GM21423 (cell line): ENCODE results near the gene EPAS1.

Experiments used
- ATAC-seq: cut with Tn5 transposase; IDR thresholded peaks from one replicate; pipeline ENCODE4 v1.9.1; 2021; ENCODE audit warnings: mild to moderate bottlenecking, moderate library complexity; ENCODE audit not compliant: unreplicated experiment

The EPAS1 gene

DNA sequence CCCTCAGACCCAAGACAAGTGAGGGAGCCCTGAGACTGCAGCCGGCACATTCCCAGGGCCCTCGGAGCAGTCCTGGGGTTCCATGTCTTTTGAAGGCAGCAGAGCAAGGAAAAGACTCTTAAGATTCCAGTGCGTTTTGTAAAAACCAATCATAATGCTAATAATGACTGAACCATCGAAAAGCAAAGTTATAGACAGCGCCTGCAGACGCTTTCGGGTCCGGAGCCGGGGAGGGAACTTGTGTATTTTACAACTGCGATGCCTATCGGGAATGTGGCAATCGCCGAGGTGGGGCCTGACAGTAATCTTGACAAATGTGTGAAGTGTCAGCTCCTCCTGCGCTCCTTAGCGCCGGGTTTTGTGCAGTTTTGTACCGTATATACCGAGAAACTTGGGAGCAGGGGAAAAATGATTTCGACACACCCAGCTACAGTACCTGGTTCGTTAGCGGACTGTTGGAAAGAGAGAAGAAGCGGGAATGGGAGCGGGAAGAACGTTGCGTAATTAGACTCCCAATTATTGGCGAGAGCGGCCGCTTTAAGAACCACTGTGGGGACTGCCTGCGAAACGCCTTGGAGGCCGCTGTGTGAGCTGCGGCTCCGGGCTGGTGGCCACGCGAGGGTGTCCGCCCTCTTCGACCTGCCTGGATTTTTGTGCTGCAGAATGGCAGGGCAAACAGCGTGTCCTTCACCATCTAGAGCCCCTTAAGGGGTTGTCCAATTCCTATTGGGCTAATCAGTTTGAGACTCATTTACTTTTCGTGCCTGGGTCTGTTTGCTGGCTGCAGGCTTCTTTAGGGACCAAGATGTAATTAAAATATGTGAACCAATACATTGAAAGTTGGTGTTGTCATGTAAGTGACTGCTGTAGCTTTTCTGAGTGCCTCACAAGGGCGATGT lies 2.4 kb downstream of the EPAS1 start:
- ATAC-seq: no peak

DNA sequence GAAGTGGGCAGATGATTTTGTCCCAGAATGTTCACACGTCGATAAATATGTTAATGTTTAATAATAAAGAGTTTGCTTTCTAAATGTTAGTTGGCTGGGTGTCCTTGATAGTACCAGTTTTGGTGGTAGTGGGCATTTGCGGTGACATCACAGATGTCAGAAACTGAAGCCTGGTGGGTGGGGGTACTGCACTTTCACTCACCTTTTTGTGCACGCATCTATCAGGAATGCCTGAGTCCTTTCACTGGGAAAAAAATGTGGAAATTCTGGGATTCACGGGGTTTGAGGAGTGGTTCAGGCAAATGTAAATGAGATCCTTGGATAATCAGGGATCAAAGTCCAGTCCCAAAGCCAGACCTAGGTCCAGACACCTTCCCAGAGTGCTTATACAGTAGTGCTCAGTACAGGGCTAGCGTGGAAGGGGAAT lies 3.2 kb downstream of the EPAS1 start:
- no peak for ATAC-seq

DNA sequence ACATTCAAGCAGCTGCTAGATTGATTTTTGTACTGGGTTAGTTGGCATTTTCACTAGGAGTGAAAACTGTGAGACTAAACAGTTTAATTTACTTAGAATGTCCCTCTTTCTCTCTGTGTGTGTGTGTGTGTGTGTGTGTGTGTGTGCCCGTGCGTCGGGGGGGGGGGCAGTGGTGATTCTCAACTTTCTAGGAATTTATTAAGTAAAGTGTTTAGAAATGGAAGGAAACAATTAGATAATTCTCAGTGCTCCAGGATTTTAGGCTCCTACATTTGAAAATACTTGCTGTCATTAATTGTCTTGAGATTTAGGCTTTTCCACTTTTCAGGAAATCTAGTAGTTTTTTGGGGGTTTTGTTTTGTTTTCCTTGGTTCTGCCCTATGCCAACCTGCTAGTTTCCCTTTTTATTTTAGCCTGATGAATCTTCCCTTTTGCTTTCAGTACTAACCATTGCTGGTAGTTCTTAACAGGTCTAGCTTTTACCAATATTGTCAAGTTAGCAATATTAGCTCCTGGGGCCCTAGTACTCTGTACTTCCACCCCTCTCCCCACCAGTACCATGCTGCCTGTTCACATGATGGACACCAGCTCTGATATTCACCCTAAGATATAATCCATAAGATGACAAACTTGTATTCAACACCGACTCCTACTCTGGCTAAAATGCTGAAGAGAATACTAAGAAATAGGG lies 4.9 kb downstream of the EPAS1 start:
- no peak for ATAC-seq

DNA sequence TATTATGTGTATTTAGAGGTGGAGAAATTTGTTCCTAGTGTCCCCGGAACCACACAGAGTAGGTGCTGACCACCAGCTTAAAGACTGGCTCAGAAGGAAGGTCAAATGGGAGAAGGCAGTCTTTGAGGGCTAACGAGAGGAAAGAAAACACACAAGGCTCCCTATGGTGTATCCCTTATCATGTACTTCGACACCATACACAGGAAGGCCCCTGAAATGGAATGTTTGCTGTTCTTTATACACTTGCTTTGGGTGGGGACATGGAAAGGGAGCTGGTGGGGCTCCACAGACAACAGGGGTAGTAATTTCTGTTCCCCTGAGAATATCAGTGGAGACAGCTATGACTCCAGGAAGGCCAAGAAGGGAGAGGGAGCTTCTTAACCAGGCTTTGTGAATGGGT lies 6.0 kb downstream of the EPAS1 start:
- no peak for ATAC-seq

DNA sequence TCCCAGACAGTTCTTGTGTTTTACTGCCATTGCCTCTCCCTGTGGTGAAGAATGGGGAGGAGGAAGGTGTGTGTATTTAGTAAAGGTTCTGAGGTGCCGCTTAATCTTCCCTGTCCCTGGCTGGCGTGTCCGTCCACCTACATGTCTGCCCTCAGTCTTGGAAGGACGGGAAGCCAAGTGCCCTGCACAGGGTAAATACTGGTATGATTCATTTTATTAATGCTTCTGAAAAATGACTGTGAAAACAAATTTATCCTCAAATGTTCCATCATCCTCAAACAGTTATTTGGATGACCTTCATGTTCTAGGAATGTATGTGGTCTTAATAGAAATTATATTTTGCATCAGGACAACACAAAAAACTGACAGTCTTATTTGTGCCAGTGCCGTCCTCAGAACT lies 6.6 kb downstream of the EPAS1 start:
- ATAC-seq: no peak

DNA sequence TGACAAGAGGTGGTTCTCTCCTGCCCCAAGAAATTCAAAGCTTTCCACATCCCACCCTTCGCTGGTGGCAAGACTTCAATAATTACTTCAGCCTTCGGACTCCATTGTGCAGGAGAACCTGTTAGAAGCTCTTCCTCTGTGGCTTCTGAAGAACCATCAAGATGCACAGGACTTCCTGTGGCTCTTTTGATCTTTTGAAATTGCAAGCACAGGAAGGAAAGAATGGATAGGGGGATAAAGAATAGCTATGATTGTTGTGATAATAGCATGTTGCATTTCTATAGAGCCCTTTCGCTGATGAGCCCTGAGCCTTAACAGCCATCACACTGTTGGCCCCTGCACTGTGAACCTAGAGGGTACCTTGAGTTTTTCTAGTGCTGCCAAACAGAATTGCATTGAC lies 7.4 kb downstream of the EPAS1 start:
- ATAC-seq: no peak

DNA sequence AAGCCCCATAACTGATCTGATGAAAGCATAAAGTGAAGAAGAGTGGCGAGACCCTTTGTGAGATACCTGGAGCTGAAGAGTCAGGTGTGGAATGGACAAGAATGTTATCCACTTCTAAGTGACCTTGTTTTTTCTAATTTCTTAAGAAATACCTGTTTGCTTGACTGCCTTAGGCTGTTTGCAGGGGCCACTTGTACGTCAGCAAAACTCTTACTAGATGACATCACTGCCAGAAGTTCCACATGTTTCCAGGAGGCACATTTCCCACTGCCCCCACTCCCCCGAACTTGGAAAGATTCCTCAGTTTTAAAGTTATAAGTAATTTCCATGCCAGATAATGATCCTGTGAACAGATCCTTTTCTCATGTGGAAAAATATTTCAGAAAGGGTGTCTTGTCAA lies 8.0 kb downstream of the EPAS1 start:
- no peak for ATAC-seq

DNA sequence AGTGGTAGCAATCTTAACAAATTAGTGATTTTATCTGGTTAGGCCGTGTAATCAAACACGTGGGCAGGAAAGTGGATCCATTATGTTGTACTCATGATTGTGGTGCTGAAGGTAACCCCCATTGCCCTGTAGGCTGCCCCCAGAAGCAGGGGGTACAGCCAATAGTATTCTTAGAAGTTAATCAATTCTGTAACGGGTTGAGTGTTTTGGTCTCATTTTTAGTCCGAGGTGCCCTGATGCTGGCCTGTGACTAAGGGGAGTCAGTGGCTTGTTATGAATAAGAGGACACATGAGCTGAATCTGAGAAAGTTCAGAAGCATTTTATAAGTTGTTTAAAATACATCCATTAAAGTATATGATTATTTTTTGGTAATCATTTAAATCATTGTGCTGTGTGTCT lies 8.6 kb downstream of the EPAS1 start:
- no peak for ATAC-seq

DNA sequence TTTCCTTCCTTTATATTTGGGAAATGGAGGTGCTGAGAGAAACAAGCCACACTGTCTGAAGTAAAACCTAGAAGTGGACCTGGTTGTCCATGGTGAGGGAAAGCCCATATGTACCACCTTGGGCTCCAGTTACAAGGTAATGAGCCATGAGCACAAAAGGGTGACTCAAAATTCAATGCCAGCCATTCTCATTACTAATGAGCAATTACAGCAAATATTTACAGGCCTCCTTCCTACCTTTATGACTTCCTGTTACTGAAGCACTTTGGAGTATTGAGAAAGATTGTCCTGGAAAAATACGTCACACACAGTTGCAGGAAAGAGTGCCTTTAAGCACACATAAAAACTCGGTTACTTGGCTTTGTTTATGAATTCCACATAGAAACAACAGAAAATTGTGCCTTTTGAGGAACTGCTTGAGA lies 9.1 kb downstream of the EPAS1 start:
- no peak for ATAC-seq

DNA sequence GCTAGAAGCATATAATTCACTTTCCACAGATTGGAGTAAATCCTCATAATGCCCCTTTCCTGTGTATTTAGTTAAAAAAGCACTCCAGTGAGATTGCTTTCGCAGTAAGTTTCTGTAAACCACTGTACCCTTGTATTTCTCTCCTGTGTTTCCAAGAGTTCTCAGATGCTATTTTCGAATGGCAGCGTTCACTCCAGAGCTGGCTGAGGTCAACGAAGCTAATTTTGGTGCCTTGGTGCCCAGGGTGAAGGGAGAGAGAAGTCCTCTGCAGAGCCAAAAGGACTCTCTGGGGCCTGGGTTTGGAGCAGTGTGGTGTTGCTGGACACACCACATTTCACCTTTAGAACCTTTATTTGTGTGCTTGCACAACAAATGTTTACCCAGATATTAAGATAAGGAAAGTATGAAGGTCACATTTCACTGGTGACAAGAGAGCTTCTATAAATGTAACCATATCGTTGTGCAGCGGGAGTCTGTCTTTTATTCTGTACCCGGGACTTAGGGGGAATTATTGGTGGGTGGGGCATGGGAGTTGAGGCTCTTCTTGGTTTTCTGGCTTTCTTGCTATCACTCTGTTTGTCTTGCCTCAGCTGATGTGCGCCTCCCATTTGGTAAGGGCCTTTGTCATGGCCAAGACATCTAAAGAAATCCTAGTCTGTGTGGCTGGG lies 9.9 kb downstream of the EPAS1 start:
- ATAC-seq: no peak

DNA sequence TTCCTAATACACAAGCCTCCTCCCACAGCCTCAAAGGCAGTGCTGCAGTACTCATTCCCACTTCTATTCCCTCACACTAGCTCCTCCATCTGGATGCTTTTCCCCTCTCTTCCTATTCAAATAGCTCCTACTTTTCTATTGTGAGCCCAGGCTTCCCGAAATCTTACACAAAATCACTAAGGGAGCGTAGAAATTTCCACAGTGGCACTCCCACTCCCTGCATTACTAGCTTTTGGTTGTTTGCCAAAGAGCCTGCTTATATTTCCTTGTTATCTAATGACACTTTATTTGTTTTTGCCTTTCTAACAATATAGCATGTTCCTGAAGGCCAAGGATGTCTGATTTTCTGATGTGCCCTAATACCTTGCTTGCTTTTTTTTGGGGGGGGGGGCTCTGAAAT lies 10.9 kb downstream of the EPAS1 start:
- ATAC-seq: no peak

DNA sequence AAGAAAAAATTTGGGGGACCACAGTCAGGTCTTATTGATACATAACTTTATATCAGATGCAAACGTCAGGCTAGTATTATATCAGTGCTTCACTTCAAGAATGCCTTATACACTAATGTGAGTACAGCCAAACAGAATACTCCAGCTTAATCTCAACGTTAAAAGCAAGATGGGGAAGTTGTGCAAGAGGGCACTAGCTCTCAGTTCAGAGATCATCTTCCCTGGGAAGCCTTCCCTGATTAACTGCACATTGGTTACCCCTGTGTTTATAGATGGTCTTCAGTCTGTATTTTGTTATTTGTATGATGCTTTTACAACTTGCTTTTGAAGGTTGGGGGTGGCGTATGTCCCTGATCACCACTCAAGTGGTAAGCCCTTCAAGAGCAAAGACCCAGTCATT lies 11.4 kb downstream of the EPAS1 start:
- no peak for ATAC-seq

DNA sequence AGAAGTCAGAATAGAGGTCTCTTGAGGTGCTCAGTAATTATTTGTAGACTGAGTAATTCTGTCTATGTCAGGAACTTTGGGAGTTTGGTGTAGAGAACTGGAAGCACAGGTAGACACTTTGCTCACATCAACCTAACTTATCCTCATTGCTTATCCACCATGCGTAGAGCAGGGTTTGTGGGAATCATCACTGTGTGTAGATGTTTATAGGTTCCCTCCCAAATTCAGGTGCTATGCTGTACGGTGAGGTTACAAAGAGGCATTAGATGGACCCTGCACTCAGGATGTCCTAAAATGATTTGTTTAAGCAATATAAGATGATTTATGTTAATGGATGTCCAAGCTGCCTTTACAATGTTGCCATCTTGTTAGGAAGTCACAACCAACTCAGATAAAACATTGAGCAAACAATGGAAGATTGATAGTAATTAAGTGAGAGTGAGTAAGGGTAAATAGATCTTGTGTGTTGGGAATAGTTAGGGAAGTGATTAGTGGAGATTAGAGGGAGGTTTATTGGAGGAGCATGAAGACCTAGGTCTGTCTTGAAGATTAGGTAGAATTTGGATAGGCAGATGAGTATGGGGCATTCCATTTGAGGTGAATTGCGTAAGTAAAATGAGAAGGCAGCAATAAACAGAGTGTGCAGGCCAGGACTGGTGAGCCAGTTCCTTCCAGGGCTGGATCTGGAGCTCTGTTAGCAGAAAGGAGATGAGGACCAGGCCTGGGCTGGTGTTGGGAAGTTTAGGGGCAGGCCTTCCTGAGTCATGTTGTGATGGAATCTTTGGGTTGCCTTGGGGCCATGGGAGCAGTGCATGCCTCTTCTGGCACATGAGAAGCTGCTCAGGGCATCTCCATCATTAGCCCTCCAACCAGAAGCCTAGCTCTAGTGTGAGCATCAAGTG lies 12.1 kb downstream of the EPAS1 start:
- ATAC-seq: no peak

DNA sequence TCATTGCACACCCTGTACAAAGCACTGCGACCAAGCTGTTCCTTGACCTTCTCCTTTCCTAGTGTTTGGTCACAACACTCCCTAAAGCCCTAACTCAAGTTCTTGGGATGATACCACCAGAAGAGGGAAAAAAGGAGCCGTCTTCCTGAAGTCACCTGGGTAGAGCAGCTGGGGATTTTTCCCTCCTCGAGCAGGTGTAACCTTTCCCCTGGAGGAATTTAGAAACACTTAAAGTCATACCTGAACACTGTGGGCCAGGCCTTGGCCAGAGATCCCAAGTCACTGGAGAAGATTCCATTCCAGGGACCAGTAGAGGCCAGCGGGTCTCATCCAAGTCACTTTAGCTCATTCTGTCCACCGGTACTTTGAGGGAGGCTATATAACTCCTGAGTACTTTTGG lies 13.2 kb downstream of the EPAS1 start:
- no peak for ATAC-seq

DNA sequence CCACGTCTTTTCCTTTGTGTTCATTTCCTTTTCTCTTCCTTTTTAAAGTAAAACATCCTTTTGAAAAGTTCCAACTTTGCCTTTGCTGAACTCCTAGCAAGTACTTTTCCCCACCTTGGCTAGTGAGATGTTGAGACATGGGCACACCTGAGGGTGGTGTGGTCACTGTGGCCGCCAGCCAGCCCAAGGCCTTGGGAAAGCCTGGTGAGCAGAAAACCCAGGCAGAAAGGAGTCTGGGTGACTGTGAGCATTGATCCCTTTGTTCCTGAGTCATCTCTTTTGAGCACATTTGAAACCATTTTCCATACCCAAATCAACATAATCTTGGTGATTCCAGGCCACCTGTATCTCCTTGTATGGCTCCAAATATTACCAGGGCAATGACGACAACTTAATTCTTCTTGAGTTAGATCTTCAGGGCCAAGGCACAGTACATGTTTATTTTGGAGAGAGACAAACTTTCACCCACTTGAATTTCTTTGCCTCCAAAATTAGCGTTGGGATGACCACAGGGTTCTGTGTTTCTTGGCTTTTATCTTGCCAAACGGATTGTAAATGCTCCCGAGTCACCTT lies 14.5 kb downstream of the EPAS1 start:
- no peak for ATAC-seq

DNA sequence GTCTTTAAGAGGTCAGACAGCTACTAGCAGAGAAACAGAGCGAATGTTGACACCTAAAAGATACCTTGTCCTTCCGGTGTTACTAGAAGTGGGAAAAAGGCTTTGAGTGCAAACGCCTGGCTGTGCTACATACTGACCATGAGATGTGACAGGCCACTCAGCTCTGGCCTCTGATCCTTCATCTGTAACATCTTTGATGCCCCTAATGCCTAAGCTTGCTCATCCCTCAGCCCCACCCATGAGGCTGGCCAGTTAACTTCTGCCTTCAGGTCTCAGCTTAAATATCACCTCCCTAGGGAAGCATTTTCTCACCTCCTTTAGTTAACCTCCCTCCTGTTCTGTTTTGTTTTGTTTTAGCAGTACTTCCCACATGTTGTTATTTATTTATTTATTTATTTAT lies 15.9 kb downstream of the EPAS1 start:
- ATAC-seq: no peak

DNA sequence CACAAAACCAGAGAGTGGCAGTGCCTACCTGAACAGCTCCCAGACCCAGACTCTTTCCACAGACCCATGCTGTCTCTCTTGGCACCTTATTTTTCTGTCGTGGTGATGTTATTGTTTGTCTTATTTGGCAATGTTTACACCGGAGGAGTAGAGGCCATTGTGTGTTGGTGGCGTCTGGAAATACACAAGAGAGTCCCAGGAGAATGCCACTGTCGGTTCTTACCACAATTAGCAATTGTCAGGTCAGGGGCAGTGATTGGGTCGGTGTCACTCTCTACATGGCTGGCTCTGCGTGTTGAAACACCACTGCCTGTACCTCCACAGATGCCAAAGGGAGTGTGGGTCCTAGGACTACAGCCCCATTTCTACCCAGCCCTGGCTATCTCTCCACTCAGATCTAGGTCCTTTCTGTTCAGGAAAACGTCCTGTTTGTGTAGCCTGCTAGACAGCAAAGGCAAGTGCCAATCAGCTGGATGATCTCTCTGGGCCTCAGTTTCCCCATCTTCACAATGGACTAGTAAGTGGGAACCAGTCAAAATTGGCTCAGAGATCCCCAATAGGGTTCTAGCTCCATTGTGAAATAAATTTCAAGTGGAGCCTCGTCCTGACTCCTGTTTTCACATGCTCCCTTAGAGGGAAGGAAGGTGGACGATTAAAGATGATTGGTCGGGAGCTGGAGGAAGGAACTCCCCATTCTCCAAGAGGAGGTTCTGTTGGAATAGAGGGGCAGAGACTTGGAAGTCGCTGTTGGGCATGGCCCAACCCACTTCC lies 17.0 kb downstream of the EPAS1 start:
- ATAC-seq: no peak

DNA sequence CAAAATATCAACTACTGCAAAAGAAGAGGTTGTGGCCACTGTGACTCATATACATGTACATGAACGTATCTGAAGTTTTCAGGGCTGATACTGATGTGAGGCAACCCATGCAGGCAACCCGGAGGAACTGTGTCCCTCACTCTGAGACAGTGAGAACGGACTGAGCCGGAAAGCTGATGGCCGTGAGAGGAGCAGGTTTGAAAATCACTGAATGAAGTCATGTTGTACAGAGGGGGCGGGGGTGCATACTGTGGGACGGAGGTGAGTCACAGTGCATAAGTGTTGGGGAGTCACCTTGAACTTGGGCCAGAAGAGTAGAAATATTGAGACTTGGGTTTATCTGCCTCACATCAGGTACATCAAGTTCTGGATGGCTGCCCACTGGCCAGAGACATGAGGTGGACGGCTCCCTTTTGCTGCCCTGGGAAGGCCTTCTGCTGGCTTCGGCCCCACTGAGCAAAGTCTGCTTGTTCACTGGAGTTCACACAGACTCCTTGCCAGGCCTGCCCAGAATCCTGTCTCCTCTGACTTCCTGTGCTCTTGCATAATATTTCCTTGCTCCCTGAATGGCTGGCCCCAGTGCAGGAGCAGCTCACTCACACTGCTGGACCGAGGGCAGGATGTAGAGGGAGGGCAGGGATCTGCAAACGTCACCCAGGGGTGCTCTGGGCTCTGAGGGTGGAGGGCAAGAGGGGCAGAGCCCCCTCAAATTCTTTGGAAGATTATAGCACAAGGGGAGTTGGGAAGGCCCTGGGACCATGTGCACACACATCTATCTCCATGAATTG lies 18.1 kb downstream of the EPAS1 start:
- ATAC-seq: no peak

DNA sequence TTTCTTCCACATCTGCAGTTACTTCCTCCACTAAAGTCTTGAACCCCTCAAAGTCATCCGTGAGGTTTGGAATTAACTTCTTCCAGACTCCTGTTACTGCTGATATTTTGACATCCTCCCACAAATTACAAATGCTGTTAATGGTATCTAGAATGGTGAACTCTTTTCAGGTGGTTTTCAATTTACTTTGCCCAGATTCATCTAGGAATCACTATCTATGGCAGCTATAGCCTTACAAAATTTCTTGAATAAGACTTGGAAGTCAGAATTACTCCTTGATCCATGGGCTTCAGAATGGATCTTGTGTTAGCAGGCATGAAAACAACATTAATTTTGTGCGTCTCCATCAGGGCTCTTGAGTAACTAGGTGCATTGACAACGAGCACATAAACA lies 19.9 kb downstream of the EPAS1 start:
- ATAC-seq: no peak
